Raji (cell line): ENCODE measurements around the gene PTX3.

ENCODE experiments used
- POLR2A ChIP-seq: IDR thresholded peaks from 2 replicates; pipeline ENCODE4 v1.6.1; 2011; ENCODE audit warnings: low read depth, low read length, control low read depth; ENCODE audit not compliant: insufficient read depth

The PTX3 gene

GRCh38 chr3:157436583-157437291, at the start of gene PTX3:
Gene PTX3, plus strand, starts transcription at chr3:157436850. Its CDS starts 84 bp downstream, at chr3:157436934.
- TF ChIP-seq POLR2A = no peak

GRCh38 chr3:157387708-157388435, 48.8 kb upstream of the PTX3 start:
- no peak for TF ChIP-seq POLR2A

- TF ChIP-seq POLR2A = no peak
Measured at GRCh38 chr3:157388976-157389375, 47.7 kb upstream of the PTX3 start.

- TF ChIP-seq POLR2A = no peak
Measured at GRCh38 chr3:157390713-157391515, 45.7 kb upstream of the PTX3 start.

GRCh38 chr3:157392104-157392503, 44.5 kb upstream of the PTX3 start:
- TF ChIP-seq POLR2A = no peak

GRCh38 chr3:157393113-157393512, 43.5 kb upstream of the PTX3 start:
- no peak for TF ChIP-seq POLR2A

- no peak for TF ChIP-seq POLR2A
Measured at GRCh38 chr3:157394411-157394810, 42.2 kb upstream of the PTX3 start.

GRCh38 chr3:157398598-157398997, 38.1 kb upstream of the PTX3 start:
- TF ChIP-seq POLR2A = no peak

GRCh38 chr3:157404381-157404780, 32.3 kb upstream of the PTX3 start:
- TF ChIP-seq POLR2A = no peak

GRCh38 chr3:157405457-157405856, 31.2 kb upstream of the PTX3 start:
- no peak for TF ChIP-seq POLR2A

GRCh38 chr3:157406394-157406793, 30.3 kb upstream of the PTX3 start:
- no peak for TF ChIP-seq POLR2A

- TF ChIP-seq POLR2A = no peak
Measured at GRCh38 chr3:157407769-157408168, 28.9 kb upstream of the PTX3 start.

GRCh38 chr3:157408499-157409149, 28.0 kb upstream of the PTX3 start:
- no peak for TF ChIP-seq POLR2A

- TF ChIP-seq POLR2A = no peak
Measured at GRCh38 chr3:157409516-157409915, 27.1 kb upstream of the PTX3 start.

GRCh38 chr3:157410945-157411344, 25.7 kb upstream of the PTX3 start:
- no peak for TF ChIP-seq POLR2A
